Upper lobe of right lung (tissue), 1 donor: Measurements from ENCODE around the gene TACC3. TPM values are rescaled to one million over a fixed set of nuclear protein-coding genes. Genes with fewer than 3 reads are reported as not detected.

Experiments
- ATAC-seq: fragments of 200-7000 bp; cut with Tn5 transposase; one replicate; pipeline ENCODE4 v1.9.1; 2020; ENCODE audit warnings: mild to moderate bottlenecking, moderate library complexity
- DNase-seq: peaks from one replicate; pipeline ENCODE4 v3.0.0-alpha.2; 2020
- H3K27ac ChIP-seq: fragments of 200-600 bp; one replicate; pipeline ENCODE4 v1.8.0; 2022
- H3K27me3 ChIP-seq: fragments of 200-600 bp; one replicate; pipeline ENCODE4 v1.8.0; 2022; ENCODE audit warnings: mild to moderate bottlenecking
- H3K36me3 ChIP-seq: fragments of 200-600 bp; one replicate; pipeline ENCODE4 v1.8.0; 2022
- H3K4me1 ChIP-seq: fragments of 200-600 bp; one replicate; pipeline ENCODE4 v1.8.0; 2022
- H3K4me3 ChIP-seq: fragments of 200-600 bp; one replicate; pipeline ENCODE4 v1.8.0; 2022; ENCODE audit warnings: mild to moderate bottlenecking
- H3K9me3 ChIP-seq: fragments of 200-600 bp; one replicate; pipeline ENCODE4 v1.8.0; 2022
- CTCF ChIP-seq: fragments of 200-600 bp; IDR thresholded peaks from one replicate; pipeline ENCODE4 v1.8.0; 2022; ENCODE audit warnings: antibody characterized with exemption
- intact Hi-C: fragments of 100-400 bp; cut with DNase I; formaldehyde crosslinking; loops from one replicate; pipeline ENCODE4 v1.11.0; 2022
- total RNA-seq: library from RNA; stranded (reverse); fragmentation: NEBNext Ultra II Directional; extraction: Animal tissue kit (Norgen Biotek cat#: 25700); gene quantifications from one replicate; pipeline ENCODE4 v1.2.1, GENCODE V29; 2021
- donor health status: DM: no; HTN: yes; CAD: no; lungs with severe emphysema.

TACC3 gene
- total RNA-seq, 1 donor from 2014 or later, result 13.3 TPM

- ATAC-seq (no peak), DNase-seq (no peak)
- Histone ChIP-seq H3K4me3 (no peak overlapping the region), H3K27me3 (no peaks in the 10 kb centered on the region), H3K4me1 (peaks cover 15% of the 10 kb centered on the region), H3K9me3 (no peaks in the 10 kb centered on the region), H3K36me3 (no peaks in the 10 kb centered on the region), H3K27ac (no peak overlapping the region)
- TF ChIP-seq CTCF, result no peak
- intact Hi-C loops, result no loop called here
Measured at GRCh38 chr4:1760521-1761071, 39.3 kb downstream of the TACC3 start.

GRCh38 chr4:1761130-1761689 lies 39.9 kb downstream of the TACC3 start:
- no peak for TF ChIP-seq CTCF
- DNase-seq (no peak), ATAC-seq (no peak)
- H3K27ac ChIP-seq, result no peak overlapping the region
- no peak overlapping the region for H3K4me3 ChIP-seq
- H3K9me3 ChIP-seq, result no peaks in the 10 kb centered on the region
- no peaks in the 10 kb centered on the region for H3K27me3 ChIP-seq
- H3K4me1 ChIP-seq, result peaks cover 15% of the 10 kb centered on the region
- no peaks in the 10 kb centered on the region for H3K36me3 ChIP-seq
- intact Hi-C loops, result no loop called here

GRCh38 chr4:1762264-1763010 lies 41.1 kb downstream of the TACC3 start:
- intact Hi-C loops, result no loop called here
- no peak for ATAC-seq
- H3K27ac ChIP-seq, result no peak overlapping the region
- DNase-seq, result no peak
- TF ChIP-seq CTCF, result no peak
- no peak overlapping the region for H3K4me3 ChIP-seq
- peaks cover 17% of the 10 kb centered on the region for H3K4me1 ChIP-seq
- no peaks in the 10 kb centered on the region for H3K9me3 ChIP-seq
- H3K27me3 ChIP-seq, result no peaks in the 10 kb centered on the region
- H3K36me3 ChIP-seq, result no peaks in the 10 kb centered on the region

GRCh38 chr4:1763070-1763549 lies 41.8 kb downstream of the TACC3 start:
- no peak for ATAC-seq
- H3K4me3 ChIP-seq, result peak overlapping the region; percentile 8
- H3K27me3 ChIP-seq, result no peaks in the 10 kb centered on the region
- no peaks in the 10 kb centered on the region for H3K9me3 ChIP-seq
- no peak for TF ChIP-seq CTCF
- peaks cover 17% of the 10 kb centered on the region for H3K4me1 ChIP-seq
- DNase-seq, result no peak
- no peak overlapping the region for H3K27ac ChIP-seq
- intact Hi-C loops, result no loop called here
- no peaks in the 10 kb centered on the region for H3K36me3 ChIP-seq

- no peak for DNase-seq
- Histone ChIP-seq H3K9me3 (no peaks in the 10 kb centered on the region), H3K36me3 (no peaks in the 10 kb centered on the region), H3K27ac (no peak overlapping the region), H3K4me3 (peak overlapping the region; percentile 8), H3K4me1 (peaks cover 17% of the 10 kb centered on the region), H3K27me3 (peaks cover 5% of the 10 kb centered on the region)
- ATAC-seq, result peak; percentile 11
- intact Hi-C loops, result no loop called here
- peak; percentile 40 for TF ChIP-seq CTCF
Measured at GRCh38 chr4:1763550-1764080, 42.3 kb downstream of the TACC3 start.
